IPS DF 4.7 (cell line): ENCODE results near the gene C19orf25.

ENCODE experiments used
- DNase-seq: peaks from one replicate; pipeline ENCODE4 v3.0.0-alpha.2; 2013; ENCODE audit warnings: low spot score; ENCODE audit errors: extremely low read depth

Gene C19orf25

DNA sequence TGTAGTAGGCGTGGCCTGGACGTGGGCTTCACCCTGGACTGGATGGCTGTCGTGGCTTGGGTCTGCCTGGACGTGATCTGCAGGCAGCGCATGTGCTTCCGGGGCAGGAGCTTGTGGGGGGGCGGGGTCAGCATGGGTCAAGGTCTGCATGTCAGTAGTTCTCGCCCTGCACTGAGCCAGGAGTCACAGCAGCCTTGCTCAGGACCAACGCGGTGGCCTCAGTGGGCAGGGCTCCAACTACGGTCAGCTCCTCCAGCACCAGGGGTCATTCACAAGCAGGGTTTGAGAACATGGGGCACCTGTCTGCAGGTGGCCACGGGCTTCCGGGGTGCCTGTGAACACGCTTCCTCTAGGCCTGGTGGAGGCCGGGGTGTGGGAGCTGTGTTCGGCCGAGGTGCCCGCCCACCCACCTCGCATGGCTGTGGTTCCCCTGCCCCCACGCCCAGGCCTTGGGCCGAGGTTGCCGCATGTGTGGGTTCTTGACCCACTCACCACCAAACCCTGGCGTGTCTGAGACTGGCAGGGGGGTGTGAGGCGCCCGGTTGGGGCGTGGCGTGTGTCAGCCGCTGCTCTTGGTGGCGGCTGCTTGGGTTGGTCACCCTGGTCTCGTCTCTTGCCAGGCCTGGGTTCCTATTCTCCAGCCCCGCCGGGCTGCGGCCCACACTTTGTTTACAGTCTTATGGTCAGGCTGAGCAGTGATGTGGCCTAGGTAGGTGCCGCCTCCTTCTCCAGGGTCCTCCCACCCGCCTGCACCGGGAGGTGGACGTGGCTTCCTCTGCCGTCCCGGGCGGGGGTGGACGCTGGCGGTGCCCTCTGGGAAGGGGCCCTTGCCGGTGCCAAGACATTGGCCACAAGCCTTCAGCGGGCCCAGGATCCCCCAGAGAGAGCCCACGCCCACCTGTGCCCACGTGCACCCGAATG lies 45.6 kb downstream of the C19orf25 start:
- DNase-seq, result no peak

DNA sequence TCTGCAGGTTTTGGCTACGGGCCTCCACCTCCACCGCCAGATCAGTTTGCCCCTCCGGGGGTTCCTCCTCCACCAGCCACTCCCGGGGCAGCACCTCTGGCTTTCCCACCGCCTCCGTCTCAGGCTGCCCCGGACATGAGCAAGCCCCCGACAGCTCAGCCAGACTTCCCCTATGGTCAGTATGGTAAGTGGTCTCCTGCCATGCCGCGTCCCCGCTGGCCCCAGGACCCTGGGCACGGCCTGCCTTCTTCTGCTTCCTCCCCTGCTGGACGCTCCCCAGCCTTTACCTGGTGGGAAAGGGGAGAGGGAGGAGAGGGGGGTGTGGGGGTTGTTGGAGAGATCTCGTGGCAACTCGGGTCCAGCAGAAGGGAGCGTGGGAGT lies 46.5 kb downstream of the C19orf25 start:
- no peak for DNase-seq

- DNase-seq, result no peak
Measured at GRCh38 chr19:1431759-1432506, 47.1 kb downstream of the C19orf25 start.

GRCh38 chr19:1430246-1430645 lies 48.8 kb downstream of the C19orf25 start:
- DNase-seq, result no peak

DNA sequence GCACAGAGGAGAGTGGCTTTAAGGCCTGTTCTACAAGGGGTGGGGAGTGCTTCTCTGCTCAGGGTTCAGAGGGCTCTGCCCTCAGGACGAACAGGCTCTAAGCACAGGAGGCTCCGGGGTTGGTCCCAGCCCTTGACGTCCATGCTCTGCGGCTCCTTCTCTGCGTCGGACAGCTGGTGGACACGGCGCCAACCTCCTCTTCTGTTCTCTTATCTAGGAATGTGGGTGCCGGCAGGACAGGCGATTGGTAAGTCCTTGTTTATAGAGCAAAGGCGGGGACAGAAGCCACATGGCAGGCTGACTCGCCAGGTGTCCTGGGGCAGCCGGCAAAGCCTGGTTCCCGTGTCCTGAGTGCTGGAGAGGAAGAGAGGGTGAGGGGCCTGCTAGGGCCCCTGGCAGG lies 49.3 kb downstream of the C19orf25 start:
- DNase-seq, result no peak

GRCh38 chr19:1428738-1429391 lies 50.1 kb downstream of the C19orf25 start:
- no peak for DNase-seq

GRCh38 chr19:1427221-1427920 lies 51.6 kb downstream of the C19orf25 start:
- DNase-seq, result no peak

DNA sequence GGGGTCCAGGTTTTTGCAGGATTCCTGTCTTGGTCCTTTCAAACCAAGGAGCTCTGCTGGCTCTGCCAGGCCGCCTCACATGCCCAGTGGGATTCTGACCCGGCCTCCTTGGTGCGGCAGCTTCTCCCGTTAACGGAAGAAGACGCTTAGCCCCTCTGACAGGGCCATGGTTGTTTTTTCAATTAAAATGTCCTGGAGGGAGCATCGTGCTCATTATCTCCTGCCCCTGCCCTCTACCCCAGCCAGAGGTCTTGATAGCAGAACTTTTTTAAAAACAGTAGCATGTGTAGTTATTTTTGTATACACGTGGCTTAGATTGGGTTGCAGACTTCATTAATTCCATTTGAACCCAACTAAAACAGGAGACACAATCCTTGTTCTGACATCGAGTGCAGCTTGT lies 52.3 kb downstream of the C19orf25 start:
- no peak for DNase-seq

- DNase-seq, result no peak
Measured at GRCh38 chr19:1425902-1426301, 53.1 kb downstream of the C19orf25 start.

GRCh38 chr19:1425102-1425837 lies 53.7 kb downstream of the C19orf25 start:
- DNase-seq, result no peak

DNA sequence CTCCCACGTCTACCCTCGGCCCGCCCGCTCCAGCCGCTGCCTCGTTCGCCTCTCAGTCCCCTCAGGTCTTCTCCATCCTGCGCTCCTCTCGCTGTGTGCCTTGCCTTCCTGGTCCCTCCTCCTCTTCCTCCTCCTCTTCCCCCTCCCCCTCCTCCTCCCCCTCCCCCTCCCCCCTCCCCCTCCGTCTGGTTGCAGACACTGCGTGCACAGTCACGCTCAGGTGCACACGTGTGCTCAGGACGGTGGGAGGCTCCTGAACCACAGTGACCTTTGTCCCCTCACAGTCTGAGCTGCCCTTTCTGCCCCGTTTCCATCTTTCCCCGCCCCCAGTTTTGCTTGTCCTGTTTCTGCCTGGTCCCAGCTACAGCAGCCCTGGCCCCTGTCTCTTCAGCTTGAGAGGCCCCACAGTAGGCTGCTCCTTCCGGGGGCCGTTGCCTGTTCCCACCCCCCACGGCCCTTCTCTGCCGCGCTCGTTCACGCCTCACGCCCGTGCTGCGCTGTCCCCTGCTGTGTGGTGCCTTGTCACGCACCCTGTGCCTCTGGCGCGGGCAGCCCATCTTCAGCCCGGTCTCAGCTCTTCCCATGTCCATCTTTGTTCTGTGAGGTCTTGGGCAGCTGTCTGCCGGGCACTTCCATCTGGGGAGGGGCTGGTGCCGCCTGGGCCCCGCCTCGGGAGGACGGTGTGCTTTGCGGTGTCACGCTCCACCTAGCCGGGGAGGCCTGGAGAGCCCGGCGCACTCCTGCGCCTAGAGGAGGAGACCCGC lies 54.6 kb downstream of the C19orf25 start:
- DNase-seq, result no peak

DNA sequence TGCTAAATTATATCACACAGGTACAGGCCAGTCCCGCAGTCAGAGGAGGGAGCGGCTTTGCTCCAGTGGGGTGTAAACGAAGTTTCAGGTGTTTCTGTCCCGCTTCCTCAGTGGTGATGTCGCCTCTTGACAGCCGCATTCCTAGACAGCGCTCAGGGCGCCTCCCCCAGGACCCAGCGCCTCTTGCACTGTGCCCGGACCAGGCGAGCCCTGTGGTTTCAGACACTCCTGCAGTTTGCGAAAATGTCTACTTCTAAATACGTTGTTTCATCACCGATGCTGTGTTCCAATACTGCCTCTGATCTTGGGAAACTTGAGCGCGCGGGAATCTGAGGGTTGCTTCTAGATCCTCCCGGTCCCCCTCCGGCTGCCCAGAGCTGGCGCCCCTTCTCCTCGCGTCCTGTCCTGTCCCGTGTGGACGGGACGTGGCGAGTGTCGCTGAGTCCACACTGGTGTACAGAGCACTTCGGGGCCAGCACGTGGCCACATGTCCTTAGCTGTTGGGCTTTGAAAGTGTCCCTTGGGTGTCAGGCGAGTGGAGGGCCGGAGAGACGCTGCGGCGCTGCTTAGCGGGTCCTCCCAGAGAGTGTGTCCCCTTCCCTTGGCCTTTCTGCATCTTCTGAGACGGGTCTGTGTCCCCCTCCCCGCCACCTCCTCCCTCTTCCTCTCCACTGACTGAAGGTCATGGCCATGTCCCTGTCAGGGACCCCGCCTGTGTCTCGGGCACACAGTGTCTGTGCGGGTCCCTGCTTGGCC lies 55.4 kb downstream of the C19orf25 start:
- no peak for DNase-seq
